GM18498 (cell line): ENCODE data around the gene EPC2.
A peak's percentile ranks its signal among the peaks of the same experiment; 100 is the strongest.

ENCODE experiments used
- ATAC-seq: cut with Tn5 transposase; IDR thresholded peaks from one replicate; pipeline ENCODE4 v1.9.1; 2021; ENCODE audit warnings: mild to moderate bottlenecking, moderate library complexity; ENCODE audit not compliant: unreplicated experiment

EPC2 gene, protein sequence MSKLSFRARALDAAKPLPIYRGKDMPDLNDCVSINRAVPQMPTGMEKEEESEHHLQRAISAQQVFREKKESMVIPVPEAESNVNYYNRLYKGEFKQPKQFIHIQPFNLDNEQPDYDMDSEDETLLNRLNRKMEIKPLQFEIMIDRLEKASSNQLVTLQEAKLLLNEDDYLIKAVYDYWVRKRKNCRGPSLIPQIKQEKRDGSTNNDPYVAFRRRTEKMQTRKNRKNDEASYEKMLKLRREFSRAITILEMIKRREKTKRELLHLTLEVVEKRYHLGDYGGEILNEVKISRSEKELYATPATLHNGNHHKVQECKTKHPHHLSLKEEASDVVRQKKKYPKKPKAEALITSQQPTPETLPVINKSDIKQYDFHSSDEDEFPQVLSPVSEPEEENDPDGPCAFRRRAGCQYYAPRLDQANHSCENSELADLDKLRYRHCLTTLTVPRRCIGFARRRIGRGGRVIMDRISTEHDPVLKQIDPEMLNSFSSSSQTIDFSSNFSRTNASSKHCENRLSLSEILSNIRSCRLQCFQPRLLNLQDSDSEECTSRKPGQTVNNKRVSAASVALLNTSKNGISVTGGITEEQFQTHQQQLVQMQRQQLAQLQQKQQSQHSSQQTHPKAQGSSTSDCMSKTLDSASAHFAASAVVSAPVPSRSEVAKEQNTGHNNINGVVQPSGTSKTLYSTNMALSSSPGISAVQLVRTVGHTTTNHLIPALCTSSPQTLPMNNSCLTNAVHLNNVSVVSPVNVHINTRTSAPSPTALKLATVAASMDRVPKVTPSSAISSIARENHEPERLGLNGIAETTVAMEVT

DNA sequence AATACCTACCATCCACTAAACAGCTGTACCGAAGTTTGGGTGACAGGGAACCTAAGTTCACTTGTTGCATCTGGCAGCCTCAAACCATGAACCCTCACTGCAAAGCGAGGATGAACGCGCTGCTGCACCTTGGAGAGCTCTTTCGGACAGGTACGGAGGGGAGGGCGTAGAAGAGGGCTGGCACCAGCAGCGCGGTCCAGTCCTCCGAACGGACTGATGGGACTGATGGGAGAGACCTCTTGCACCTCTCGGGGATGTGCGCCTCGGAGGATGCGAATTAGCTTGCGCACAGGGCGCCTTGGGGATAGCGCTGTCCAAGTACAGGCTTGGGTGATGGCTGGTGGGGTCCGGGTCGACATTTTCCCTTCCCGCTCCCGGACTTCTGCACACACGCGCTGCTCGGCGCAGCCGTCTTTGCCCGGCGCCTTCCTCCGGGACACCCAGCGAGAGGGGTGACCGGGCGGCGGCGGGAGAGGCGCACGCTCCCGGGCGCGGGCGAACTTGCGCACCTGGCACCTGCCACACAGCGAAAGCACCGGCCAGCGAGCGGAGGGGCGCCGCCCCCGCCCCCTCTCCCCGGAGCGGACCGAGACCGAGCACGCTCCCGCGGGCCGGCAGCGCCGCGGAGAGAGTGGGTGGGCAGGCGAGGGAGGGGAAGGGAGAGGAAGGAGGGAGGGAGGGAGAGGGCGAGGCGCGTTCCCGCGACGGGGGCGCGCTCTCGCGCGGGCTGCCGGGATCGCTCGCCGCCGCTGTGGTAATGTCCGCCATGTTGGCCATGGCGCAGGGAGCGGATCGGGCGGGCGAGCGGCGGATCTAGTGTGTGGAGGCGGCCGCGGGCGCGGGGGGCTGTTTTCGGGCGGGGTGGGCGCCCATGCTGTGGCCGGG, at the start of gene EPC2:
EPC2 (plus strand) TSS at position 754 of the 885 bp plus-strand sequence. CDS start 267 bp downstream, outside the sequence.
- ATAC-seq = peak; percentile 66

DNA sequence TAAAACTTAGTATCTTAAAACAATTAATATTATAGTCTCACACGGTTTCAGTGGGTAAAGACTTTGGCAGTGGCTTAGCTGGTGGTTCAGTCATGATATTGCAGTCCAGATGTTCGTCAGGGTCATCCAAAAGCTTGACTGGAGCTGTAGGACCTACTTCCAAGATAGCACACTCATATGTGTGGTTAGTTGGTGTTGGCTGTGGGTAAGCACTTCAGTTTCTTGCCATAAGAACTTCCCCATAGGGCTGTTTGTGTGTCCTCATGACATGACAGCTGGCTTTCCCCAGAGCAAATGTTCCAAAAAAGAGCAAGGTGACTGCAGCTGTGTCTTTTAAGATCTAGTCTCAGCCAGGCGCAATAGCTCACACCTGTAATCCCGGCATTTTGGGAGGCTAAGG, 48.5 kb upstream of the EPC2 start:
- no peak for ATAC-seq

DNA sequence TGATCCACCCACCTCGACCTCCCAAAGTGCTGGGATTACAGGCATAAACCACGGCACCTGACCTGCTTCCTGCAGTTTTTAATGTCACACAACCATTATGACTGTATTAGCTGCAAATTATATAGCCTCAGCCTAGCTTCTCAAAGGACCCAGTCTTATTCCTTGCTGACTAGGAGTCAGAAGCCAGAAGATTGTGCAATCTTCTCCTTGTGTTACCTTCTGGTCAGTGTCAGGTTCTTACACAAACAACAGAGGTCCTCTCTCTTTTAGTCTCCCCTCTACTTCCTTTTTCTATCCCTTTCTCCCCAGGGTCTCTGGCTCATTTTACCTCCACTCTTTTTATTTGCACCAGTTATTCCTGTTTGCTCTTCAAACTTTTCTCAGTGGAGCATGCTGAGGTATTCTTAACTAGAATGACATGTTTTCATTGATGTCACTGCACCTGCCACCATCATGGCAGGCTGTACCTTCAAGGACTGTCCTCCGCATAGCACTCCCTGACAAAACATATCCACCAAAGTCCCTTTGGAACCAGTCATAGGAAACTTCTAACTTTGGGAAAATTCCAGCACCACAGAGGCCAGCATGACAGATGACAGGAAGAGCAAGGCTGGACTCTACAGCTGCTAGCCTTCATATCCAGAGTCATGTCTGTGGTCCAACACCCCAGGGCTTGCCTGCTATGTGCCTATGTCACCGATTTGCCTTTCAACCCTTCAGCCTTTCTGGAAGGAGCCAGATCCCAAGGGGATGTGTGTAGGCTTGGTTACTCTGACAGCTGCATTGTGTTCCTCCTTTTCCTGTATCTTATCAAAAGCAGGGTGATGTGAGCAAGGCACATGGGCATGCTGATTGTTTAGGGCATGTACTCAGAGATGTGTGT, 45.2 kb upstream of the EPC2 start:
- ATAC-seq = no peak

DNA sequence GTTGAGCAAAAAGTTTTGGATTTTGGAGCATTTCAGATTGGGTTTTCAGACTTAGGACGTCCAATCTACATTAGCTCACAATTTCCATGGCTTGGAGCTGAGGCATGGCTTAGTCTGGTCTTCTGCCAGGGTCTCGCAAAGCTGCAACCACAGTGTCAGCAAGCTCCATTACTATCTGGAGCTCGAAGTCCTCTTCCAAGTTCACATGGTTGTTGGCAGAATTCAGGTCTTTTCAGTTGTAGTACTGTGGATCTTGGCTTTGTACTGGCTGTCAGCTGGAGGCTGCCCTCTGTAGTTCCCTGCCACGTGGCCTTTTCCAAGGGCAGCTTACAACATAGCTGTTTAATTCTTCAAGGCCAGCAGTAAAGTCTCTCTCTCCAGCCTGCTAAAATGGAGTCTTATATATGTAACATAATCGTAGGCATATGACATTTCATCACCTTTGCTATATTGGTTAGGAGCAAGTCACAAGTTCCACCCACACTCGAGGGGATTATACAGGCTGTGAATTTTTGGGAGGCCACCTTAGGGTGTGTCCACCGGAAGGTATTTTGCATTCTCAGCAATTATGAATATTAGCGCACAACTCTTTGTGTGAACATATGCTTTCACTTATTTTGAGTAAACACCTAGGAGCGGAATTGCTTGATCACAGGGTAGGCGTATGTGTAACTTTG, 41.5 kb upstream of the EPC2 start:
- peak; percentile 3 for ATAC-seq

DNA sequence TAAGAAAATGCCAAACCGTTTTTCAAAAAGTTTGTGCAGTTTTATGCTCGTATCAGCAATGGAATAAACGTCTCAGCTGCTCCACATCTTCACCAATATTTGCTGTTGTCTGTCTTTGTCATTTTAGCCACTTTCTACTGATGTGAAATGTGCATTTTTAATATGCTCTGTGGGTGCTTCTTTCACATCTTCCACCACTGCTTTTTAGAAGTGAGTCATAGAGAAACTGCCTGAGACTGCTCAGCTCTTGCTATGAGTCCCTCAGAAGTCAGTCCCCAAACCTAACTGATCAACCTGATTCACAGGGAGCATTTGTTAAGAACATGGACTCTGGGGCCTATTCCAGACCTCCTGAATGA, 41.0 kb upstream of the EPC2 start:
- peak; percentile 99 for ATAC-seq

DNA sequence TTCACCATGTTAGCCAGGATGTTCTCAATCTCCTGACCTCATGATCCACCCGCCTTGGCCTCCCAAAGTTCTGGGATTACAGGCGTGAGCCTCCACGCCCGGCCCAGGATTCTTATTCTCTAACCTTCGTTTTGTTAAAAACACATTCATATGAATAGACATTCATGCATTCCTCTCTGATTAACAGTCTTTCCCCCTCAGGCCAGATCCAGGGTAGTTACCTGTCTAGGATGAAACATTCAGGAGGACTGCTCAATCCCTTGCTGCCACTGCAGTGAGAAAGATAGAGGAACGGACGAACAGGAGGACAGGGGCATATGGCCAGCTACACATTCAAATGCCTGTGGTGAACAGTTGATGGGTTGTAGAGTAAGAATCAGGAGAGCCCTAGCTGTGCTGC, 39.6 kb upstream of the EPC2 start:
- ATAC-seq = no peak

DNA sequence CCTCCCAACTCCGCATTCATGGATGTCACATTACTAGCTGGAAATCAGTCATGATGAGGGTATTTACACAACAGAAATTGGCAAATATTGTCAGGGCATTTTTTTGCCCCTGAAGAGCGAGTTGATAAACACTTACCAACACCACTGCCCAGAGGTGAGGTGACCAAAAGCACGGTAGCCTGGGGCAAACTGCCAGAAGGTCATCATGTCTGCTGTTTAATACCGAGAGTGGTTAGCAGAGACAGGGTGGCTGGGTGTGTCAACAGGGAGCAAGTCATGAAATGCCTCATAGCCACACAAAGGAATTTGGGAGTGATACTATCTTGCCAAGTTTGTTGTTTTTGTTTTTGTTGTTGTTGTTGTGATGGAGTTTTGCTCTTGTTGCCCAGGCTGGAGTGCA, 37.0 kb upstream of the EPC2 start:
- ATAC-seq = no peak

DNA sequence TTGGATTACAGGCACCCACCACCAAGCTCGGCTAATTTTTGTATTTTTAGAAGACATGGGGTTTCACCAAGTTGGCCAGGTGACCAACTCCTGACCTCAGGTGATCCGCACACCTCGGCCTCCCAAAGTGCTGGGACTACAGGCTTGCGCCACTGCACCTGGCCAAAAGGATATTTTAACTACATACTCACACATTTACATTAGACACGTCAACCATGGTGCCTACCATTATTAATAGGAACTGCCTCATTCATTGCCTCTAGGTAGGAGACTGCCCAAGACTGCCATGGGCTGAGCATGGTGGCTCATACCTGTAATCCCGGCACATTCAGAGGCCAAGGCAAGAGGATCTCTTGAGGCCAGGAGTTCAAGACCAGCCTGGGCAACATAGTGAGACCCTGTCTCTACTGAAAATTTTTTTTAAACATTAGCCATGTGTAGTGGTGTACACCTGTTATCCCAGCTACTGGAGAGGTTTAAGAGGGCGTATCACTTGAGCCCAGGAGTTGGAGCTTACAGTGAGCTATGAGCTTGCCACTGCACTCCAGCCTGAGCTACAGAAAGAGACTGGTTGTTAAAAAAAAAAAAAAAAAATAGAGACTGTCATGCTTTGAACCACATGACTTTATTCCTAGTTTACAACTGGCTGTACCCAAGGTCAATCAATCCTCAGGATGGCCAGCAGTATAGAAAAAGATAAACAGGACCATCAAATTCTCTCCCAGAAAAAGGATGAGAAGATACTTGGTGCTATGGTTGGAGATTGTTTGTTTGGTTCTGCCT, 31.1 kb upstream of the EPC2 start:
- no peak for ATAC-seq

DNA sequence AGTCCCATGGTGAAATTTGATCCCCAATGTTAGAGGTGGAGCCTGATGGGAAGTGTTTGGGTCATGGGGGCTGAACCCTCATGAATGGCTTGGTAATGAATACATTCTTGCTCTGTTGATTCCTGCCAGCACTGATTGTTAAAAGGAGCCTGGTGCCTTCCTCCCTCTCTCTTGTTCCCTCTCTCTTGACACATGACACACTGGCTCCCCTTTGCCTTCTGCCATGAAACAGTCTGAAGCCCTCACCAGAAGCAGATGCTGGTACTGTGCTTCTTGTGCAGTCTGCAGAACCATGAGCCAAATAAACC, 30.6 kb upstream of the EPC2 start:
- ATAC-seq = peak; percentile 28

DNA sequence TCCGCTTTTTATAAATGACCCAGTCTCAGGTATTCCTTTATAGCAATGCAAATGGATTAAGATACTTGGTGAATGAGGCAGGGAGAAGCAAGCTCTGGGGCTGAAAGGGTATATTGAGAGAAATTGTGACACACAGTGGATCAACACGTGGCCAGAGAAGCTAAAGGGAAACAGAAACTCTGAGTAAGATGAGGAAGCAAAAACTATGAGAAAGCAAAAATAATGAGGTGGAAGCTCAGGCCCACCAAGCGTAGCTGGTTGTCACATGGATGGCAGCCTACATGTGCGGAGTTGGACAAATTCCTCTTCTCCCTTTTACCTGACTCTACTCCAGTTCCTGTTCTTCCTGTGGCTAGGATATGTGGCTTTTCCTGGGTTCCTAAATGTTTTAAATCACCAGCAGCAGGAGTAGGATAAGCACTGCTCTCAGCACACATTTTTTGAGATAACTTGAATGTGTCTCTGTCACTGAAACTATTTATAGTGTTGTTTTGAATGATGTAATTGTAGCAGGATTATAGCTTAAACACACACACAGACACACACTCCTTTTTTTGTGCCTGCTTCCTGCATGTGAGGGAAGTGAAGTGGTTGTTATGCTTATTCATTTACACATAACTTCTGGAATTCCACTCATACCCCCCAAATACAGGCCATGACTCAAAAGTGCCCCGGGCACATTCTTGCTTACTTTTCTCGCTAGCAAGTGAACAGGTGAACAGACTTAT, 30.1 kb upstream of the EPC2 start:
- peak; percentile 97 for ATAC-seq

DNA sequence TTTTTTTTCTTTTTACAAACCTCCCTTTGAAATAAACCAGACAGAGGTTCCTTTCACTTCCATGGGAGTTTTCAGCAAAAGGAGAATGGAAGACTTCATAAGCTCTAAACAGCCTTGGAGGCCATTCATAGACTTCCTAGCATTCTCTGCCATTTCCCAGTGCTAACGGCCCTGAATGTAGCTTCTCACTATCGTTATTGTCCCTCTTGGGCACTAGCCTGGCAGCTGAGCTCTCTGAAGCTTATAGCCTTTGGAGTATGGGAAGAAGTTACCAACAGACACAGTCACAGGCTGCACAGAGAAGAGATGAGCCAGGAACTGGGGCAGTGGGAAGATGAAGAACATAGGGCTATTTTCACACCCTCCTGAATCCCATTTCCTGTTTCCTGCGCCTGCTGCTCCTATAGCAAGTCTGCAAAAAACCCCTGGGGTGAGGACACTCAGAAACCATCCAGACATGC, 29.1 kb upstream of the EPC2 start:
- ATAC-seq = no peak

DNA sequence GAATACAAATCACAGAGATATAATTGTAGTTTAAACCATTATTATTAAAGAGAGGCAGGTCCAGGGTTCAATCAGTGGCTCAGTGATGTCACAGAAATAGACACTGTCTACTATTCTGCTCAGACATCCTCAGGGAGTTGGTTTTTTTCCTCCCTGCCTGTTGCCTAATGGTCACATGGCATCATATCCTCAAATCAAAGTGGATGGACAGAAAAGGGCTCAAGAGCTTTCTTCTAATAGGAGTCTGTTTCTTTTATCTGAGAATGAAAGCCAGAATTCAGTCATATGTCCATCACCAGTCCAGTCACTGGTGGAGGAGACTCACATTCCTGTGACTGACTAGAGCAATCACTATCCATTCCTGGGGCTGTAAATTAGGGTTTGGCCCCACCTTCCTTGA, 27.9 kb upstream of the EPC2 start:
- ATAC-seq = no peak

DNA sequence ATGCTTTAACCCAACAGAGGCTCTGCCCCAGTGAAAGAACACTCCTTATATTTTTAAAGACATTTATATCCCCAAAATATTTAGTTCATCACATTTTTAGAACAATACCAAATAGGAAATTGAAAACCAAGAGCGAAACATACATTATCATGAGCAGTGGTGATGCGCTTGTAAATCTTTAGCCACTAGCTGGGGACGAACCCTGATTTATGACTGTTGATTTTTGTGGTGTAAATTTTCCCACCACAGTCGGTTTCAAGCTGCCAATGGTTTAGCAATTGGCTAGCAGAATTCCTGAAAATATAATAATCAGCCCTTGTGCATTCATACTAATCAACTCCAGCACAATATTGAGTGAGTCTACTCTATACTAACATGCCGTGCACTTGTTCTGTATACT, 27.3 kb upstream of the EPC2 start:
- no peak for ATAC-seq

DNA sequence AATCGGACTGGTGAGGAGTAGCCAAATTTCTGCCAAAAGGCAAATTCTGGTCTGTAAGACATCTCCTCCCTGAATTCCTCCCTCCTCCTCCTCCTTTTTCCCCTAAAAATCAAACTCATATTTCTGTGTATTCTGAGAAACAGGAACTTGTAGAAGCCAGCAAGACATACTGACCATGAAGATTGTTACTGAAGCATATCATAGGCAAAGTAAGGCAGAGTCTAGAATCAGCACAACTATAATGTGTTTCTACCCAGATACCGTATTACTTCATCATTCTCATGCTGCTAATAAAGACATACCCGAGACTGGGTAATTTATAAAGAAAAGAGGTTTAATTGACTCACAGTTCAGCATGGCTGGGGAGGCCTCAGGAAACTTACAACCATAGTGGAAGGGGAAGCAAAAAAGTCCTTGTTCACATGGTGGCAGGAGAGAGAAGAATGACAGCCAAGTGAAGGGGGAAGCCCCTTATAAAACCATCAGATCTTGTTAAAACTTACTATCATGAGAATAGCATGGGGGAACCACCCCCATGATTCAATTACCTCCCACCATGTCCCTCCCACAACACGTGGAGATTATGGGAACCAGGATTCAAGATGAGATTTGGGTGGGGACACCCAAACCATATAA, 24.9 kb upstream of the EPC2 start:
- no peak for ATAC-seq

DNA sequence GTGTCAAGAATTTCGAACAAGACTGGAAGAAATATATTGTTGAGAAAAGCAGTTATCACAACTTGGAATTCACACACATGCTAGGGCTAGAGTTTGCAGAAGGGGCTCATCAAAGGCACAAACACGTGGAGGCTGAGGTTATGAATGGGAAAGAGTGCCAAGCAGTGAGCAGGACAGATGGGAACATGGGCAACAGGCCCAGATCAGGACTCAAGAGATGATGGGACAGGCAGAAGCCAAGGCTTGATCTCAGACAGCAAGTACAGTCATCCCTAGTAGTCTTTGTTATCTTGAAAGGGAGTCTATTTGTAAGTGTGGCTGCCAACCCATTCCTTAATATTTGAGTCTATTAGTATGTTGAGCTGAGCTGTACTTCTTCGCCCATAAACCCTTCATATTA, 22.2 kb upstream of the EPC2 start:
- ATAC-seq = no peak

DNA sequence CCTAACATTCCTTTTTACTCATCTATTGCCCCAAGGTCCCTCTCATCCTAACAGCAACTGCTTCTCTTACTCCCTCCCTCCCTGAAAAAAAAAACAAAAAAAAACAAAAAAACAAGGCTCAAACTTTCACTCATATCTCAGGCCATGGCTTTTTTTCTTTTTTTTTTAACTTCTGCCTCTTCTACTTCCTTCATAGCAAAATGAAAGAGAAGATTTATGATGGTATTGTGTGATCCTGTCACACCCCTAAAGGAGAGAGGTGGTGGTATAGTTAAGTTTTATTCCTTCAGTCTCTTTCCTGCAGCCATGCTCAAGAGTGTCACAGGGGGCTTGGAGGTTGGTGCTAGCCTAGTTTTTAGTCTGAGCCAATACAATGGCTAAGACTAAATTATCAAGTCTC, 21.5 kb upstream of the EPC2 start:
- ATAC-seq = no peak

DNA sequence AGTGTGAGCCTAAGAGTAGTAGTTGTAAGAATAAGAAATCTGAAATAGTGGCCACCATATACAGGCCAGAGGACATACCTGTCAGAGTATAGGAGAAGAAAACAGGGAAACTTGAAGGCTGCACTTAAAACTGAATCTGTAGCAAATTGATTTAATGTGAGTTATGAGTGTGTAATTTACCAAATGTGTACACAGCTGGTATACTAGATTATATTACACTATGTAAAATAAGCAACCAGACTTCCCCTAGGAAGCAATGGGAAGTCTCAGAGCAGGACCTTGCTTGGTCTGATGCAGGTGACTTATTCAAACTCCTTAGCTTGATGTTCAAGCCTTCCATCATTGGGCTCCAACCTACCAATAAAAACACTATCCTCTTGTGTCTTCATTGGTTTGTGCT, 17.3 kb upstream of the EPC2 start:
- ATAC-seq = no peak

DNA sequence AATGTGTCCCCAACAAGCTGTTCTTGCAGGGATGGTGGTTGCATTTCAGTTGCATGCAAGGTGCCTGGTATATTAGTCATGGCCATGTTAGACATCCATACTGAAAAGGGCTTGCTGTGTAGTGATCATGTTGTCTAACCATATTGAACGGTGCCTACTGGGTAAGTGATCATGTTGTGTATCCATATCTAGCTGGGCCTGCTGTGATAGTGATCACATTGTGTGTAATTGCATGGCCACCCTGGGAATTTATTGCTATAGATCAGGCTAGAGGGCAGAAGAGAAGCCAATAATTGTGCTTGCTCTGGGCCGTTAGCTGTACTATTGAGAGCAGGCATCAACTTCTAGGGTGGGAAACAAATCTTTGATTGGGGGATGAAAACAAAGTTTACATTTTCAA, 9.8 kb upstream of the EPC2 start:
- no peak for ATAC-seq
